ENCODE data around the gene AGXT.

The AGXT gene

GRCh38 chr2:240904216-240905175 is 35.9 kb downstream of the AGXT start:
- no peaks in the 10 kb centered on the region for H3K9me3 Mint-ChIP-seq
- H3K4me1 Mint-ChIP-seq (ENCODE audit: low read depth): no peaks in the 10 kb centered on the region
- H3K4me3 Mint-ChIP-seq: no peak overlapping the region
- no peaks in the 10 kb centered on the region for H3K27me3 Mint-ChIP-seq
- H3K27ac Mint-ChIP-seq: no peak overlapping the region
- H3K36me3 Mint-ChIP-seq (ENCODE audit: low read depth): no peaks in the 10 kb centered on the region

- no peaks in the 10 kb centered on the region for H3K9me3 Mint-ChIP-seq
- H3K4me3 Mint-ChIP-seq: no peak overlapping the region
These were observed 36.7 kb downstream of the AGXT start for GRCh38 chr2:240905176-240905781.

DNA sequence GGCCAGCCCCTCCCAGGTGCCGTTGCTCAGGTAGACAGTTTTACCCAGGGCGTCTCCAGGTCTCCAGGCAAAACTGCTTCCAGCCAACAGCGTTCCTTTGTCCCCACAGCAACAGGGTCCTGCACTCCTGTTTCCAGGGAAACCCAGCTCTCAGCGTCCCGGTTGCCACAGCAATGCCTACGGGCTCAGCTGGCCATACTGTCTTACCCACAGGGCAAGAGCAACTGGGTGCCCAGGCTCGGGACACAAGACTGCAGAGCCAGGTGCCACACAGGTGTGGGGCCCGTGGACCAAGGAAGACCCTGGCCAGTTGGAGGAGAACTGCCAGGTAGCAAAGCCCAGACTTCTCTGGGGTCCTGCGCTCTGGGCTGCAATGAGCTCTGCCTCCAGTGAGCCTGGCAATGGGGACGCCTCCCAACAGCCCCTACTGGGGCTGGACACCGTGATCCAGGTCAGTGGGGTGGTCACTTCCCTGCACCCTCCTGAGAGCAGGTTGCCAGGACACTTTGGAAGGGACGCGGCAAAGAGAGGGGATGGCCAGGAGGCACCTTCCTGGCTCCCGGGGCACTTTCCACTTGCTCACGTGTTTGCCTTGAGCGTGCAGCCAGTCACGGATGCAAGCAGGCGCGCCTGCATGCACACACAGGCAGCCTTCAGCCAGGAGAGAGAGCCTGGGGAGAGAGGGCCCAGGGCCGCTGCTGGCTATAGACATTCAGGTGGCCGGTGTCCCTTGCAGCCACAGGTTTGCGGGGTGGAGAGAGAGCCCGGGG is 37.7 kb downstream of the AGXT start, which contains the start of gene CROCC2:
TSS of gene CROCC2 (plus strand) at position 196 of the 770 bp plus-strand sequence. CDS start at position 374, 178 bp downstream.
- Mint-ChIP-seq H3K36me3 (ENCODE audit: low read depth) (no peaks in the 10 kb centered on the region), H3K9me3 (no peaks in the 10 kb centered on the region), H3K4me1 (ENCODE audit: low read depth) (no peaks in the 10 kb centered on the region), H3K27ac (no peak within 1 kb of the TSS), H3K4me3 (no peak within 1 kb of the TSS), H3K27me3 (no peaks in the 10 kb centered on the region)

More at GRCh38 chr2:240905176-240905781, 36.7 kb downstream of the AGXT start:
- H3K36me3 Mint-ChIP-seq (ENCODE audit: low read depth): no peaks in the 10 kb centered on the region
- no peak overlapping the region for H3K27ac Mint-ChIP-seq
- no peaks in the 10 kb centered on the region for H3K27me3 Mint-ChIP-seq
- H3K4me1 Mint-ChIP-seq (ENCODE audit: low read depth): no peaks in the 10 kb centered on the region

- Mint-ChIP-seq H3K27ac (no peak overlapping the region), H3K4me3 (no peak overlapping the region), H3K36me3 (ENCODE audit: low read depth) (no peaks in the 10 kb centered on the region), H3K9me3 (no peaks in the 10 kb centered on the region), H3K4me1 (ENCODE audit: low read depth) (no peaks in the 10 kb centered on the region), H3K27me3 (peaks cover 3% of the 10 kb centered on the region)
These were observed 38.4 kb downstream of the AGXT start for GRCh38 chr2:240906911-240907590.

DNA sequence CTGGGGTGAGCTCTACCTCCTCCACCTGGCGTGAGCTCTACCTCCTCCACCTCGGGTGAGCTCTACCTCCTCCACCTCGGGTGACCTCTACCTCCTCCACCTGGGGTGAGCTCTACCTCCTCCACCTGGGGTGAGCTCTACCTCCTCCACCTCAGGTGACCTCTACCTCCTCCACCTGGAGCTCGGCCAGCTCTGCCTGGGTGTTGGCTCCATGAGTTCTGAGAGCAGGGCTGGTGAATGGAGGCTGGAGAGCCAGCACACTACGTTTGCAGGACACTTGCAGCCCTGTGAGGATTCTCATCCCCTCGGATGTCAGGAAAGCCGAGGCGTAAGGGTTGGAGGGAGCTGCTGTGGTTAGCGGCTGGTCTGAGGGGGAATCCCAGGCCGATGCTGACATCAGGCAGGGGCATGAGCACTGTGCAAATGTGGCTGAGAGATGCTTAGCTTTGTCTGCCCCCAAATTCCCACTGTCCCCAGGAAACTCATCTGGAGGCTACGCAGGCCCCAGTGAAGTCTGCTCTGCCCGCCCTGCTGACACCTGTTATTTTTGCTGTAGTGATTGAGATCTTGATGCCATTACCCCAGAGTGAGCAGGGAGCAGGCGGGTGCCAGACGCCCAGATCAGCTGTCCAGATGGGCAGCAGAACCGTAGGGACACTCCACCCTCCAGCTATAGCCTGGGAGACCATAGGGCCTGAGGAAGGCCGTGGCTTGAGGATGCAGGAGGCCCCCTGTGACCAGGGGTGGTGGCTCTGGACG is 40.8 kb downstream of the AGXT start:
- H3K4me1 Mint-ChIP-seq (ENCODE audit: low read depth): no peaks in the 10 kb centered on the region

GRCh38 chr2:240911641-240912265 is 43.1 kb downstream of the AGXT start:
- Mint-ChIP-seq H3K27me3 (peaks cover 9% of the 10 kb centered on the region), H3K4me1 (ENCODE audit: low read depth) (no peaks in the 10 kb centered on the region), H3K4me3 (no peak overlapping the region), H3K36me3 (ENCODE audit: low read depth) (no peaks in the 10 kb centered on the region), H3K27ac (no peak overlapping the region), H3K9me3 (no peaks in the 10 kb centered on the region)

More for the DNA sequence above, 40.8 kb downstream of the AGXT start:
- H3K4me3 Mint-ChIP-seq: no peak overlapping the region
- H3K9me3 Mint-ChIP-seq: no peaks in the 10 kb centered on the region
- H3K36me3 Mint-ChIP-seq (ENCODE audit: low read depth): no peaks in the 10 kb centered on the region
- peaks cover 5% of the 10 kb centered on the region for H3K27me3 Mint-ChIP-seq
- no peak overlapping the region for H3K27ac Mint-ChIP-seq

GRCh38 chr2:240912878-240913809 is 44.5 kb downstream of the AGXT start:
- Mint-ChIP-seq H3K36me3 (ENCODE audit: low read depth) (no peaks in the 10 kb centered on the region), H3K4me1 (ENCODE audit: low read depth) (no peaks in the 10 kb centered on the region), H3K27me3 (peaks cover 9% of the 10 kb centered on the region), H3K9me3 (no peaks in the 10 kb centered on the region), H3K27ac (no peak overlapping the region), H3K4me3 (no peak overlapping the region)

GRCh38 chr2:240913810-240914644 is 45.4 kb downstream of the AGXT start:
- Mint-ChIP-seq H3K9me3 (no peaks in the 10 kb centered on the region), H3K4me1 (ENCODE audit: low read depth) (no peaks in the 10 kb centered on the region), H3K36me3 (ENCODE audit: low read depth) (no peaks in the 10 kb centered on the region), H3K4me3 (no peak overlapping the region), H3K27me3 (peaks cover 9% of the 10 kb centered on the region), H3K27ac (no peak overlapping the region)

- H3K4me1 Mint-ChIP-seq (ENCODE audit: low read depth): no peaks in the 10 kb centered on the region
- no peaks in the 10 kb centered on the region for H3K9me3 Mint-ChIP-seq
- H3K36me3 Mint-ChIP-seq (ENCODE audit: low read depth): no peaks in the 10 kb centered on the region
- H3K4me3 Mint-ChIP-seq: no peak overlapping the region
- H3K27ac Mint-ChIP-seq: no peak overlapping the region
- peaks cover 9% of the 10 kb centered on the region for H3K27me3 Mint-ChIP-seq
These were observed 46.3 kb downstream of the AGXT start for GRCh38 chr2:240914645-240915525.

DNA sequence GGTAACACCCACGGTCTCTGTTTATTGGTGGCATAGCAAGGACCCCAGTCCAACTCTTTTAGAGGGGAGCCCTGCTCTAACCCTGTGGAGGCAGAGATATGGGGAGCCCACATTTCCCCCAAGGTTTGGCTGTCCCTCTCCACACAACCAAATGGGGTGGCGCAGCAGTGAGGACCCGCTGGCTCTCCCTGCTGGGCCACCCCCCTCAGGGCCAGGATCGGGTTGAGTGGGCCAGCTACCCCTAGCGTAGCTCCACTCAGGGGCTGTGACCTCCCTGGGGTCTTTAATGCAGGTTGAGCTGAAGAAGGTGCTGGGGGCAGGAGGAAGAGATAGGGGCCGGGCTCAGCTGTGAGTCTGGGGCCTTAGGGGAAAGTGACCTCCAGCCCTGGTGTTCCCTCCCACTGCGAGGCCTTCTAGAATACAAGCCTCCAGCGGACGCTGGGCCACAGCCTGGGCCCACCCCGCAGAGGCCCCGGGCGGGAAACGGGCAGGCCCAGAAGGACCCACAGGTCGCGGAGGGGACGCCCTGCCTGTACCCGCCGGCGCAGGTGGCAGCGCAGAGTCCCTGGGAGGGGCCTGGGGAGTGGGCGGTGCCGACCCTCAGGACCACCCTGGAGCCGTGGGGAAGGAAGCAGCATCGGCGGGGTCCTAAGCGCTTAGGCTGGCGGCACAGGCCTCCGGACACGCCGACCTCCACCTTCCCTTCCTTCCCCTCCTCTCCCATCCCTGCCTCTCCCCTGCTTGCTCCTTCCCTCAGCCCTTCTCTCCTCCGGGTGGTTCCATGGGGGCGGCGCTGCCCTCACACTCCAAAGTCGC is 47.1 kb downstream of the AGXT start:
- Mint-ChIP-seq H3K27ac (no peak overlapping the region), H3K4me3 (no peak overlapping the region), H3K9me3 (no peaks in the 10 kb centered on the region), H3K27me3 (peaks cover 9% of the 10 kb centered on the region), H3K36me3 (ENCODE audit: low read depth) (no peaks in the 10 kb centered on the region), H3K4me1 (ENCODE audit: low read depth) (no peaks in the 10 kb centered on the region)

DNA sequence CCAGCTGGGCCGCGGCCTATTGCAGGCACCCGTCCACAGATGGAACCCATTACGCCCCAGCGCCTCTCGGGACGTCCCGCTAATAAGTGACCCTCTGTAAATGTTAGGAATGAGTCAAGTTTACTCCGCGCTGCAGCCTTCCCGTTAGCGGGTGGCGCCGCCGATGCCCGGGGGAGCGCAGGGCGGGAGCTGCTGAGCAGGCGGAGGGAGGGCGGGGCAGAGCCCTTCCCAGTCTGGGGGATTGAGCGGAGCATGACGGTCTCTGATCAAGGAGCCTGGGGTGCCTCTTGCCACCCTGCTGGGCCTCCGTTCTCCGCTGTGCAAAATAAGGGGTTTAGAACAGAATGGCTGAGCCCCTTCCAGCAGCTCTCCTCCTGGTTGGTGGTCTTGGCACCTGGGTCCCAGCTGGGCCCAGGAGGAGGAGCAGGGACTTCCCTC is 48.0 kb downstream of the AGXT start:
- Mint-ChIP-seq H3K4me3 (no peak overlapping the region), H3K36me3 (ENCODE audit: low read depth) (no peaks in the 10 kb centered on the region), H3K27me3 (peaks cover 9% of the 10 kb centered on the region), H3K9me3 (no peaks in the 10 kb centered on the region), H3K27ac (no peak overlapping the region), H3K4me1 (ENCODE audit: low read depth) (no peaks in the 10 kb centered on the region)
